Endometrial microvascular endothelial cells (primary cell): ENCODE data around the gene CDK4. TPM values are rescaled to one million over a fixed set of nuclear protein-coding genes. Genes with fewer than 3 reads are reported as not detected.
"Not testable (repeated sequence)": the region's sequence is repeated elsewhere in the genome, so short reads cannot be mapped to it uniquely, and the experiment has no call there.

Experiments
- in situ Hi-C: cut with HindIII; loops from 2 replicates; pipeline ENCODE4 v1.10.0; 2017; ENCODE audit warnings: low sequenced_read_pairs, low pct_unique_long_range_greater_than_20kb; ENCODE audit errors: inconsistent ontology term
- total RNA-seq: library from RNA; depleted of rRNA; stranded (reverse); fragments of >200 nt; gene quantifications from one replicate; pipeline ENCODE4 v1.2.3, GENCODE V29; 2015; ENCODE audit errors: inconsistent ontology term

CDK4 gene
- total RNA-seq, 1 donor from 2014 or later: 291 TPM

- in situ Hi-C loops: not testable (repeated sequence)
These were observed 22.5 kb upstream of the CDK4 start for GRCh38 chr12:57774634-57775033.

GRCh38 chr12:57772429-57773322 lies 20.6 kb upstream of the CDK4 start, which contains the start of gene EEF1AKMT3:
EEF1AKMT3 (plus strand) TSS chr12:57772614; CDS start chr12:57772725, 111 bp downstream.
- in situ Hi-C loops: no loop called here

DNA sequence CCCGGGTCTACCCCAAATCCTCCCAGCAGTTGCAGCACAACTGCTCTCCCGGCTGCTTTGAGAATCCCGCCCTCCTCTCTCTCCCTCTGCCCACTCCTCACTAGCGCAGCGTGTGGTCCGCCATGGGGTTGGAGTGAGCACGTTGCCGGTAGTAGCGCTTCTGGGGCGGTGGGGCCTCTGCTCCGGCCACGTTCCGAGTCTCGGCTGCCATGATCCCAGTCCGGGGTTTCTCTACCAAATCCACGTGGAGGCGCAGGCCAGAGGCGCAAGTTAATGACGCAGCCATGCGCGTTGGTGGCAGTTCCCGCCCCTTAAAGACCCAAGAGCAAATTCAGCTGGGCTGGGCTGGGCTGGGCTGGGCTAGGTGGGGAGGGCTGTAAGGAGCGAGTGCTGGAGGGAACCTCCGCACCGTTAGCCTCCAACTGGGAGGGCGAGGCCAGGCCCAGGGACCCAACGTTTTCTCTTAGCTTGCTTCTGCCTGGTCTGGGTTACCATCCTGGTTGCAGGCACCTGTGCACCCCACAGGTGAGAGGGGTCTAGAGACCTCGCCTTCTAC lies 19.8 kb upstream of the CDK4 start, which contains the start of gene METTL1:
TSS of gene METTL1 (minus strand) at position 233 of the 556 bp plus-strand sequence. CDS start at position 211, 22 bp downstream.
- in situ Hi-C loops: no loop called here

GRCh38 chr12:57771236-57771872 lies 19.2 kb upstream of the CDK4 start:
- in situ Hi-C loops: no loop called here

GRCh38 chr12:57770734-57771133 lies 18.6 kb upstream of the CDK4 start:
- in situ Hi-C loops: no loop called here

DNA sequence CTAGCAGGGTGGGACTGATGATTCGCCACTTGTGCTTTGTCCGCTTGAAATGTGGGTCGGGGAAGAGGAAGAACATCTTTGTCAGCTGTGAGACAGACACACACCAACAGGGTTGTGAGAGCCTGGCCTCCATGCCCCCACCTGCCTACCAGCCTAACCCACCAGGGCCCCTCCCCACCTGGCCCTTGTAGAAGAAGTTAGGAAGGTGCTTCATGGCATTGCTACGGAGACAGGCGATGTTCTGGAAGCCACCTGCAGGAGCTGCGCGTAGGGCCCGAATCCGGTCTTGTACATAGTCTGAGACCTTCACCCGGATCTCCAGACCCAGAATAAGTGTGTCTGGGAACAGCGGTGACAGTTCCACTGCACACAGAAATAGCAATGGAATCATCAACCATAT lies 17.5 kb upstream of the CDK4 start:
- in situ Hi-C loops: no loop called here

GRCh38 chr12:57767876-57768275 lies 15.8 kb upstream of the CDK4 start:
- in situ Hi-C loops: no loop called here

GRCh38 chr12:57767305-57767698 lies 15.2 kb upstream of the CDK4 start:
- in situ Hi-C loops: no loop called here

DNA sequence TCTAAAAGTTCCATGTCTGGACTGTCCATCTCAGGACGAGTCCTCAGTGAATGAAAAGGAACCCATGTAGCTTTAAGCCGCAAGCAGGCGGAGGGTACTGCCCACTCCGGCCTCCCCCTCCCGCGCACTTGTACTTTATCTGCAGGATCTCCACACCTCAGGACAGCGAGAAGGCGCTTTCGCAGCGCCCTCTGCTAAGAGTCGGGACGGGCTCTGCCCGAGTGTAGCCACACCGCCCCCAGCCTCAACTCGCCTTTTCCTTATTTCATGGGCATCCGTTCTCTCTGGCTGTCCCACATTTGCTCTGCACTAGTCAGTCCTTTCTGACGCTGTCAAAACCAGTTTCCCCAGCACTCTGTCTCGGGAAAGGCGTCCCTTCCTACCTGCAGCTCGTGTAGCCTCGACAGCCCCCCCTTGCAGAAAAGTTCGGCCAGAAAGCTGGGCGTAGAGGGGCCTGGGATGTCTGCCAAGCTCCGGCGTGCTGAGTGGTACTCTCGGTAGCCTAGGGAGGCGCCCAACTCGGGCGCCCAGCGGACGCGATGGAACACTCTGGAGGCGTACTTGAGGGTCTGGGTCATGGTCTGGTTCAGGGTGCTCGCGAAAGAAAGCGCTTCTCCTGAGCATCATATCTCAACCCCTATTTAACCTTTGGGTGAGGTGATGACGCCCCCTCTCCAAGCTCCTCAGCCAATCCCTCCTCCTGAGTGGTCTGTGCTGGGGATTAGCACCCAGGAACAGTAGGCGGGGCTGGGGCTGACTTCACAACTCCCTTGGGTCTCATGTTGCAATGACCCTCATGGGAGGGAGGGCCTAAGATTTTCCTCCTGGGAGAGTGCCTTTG lies 14.6 kb upstream of the CDK4 start, which contains the start of gene CYP27B1:
TSS of gene CYP27B1 (minus strand) at position 615 of the 841 bp plus-strand sequence. CDS start at position 578, 37 bp downstream.
- in situ Hi-C loops: no loop called here

- in situ Hi-C loops: no loop called here
These were observed 13.8 kb upstream of the CDK4 start for GRCh38 chr12:57765698-57766463.

GRCh38 chr12:57765003-57765697 lies 13.0 kb upstream of the CDK4 start:
- in situ Hi-C loops: no loop called here

DNA sequence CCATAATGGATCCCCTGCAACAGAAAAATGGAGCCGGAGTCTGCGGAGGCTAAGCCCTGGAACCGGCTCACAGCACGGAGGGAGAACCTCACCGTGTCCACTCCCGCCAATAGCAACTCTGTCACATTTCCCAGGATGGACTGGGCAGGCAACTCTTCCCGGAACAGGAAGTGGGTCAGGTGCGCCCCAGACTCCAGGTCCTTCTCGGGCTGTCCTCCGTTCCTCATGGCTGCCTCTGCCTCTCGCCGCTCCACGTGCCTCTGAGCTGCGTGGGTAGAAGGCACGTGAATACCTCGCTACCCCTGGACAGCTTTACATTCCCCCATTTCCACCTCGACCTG lies 12.5 kb upstream of the CDK4 start:
- in situ Hi-C loops: no loop called here

GRCh38 chr12:57763881-57764661 lies 12.0 kb upstream of the CDK4 start:
- in situ Hi-C loops: no loop called here

- in situ Hi-C loops: no loop called here
These were observed 10.4 kb upstream of the CDK4 start for GRCh38 chr12:57762463-57762862.

GRCh38 chr12:57761391-57761998 lies 9.4 kb upstream of the CDK4 start:
- in situ Hi-C loops: no loop called here

GRCh38 chr12:57760347-57760982 lies 8.4 kb upstream of the CDK4 start:
- in situ Hi-C loops: no loop called here
